Fibroblast of mammary gland (primary cell): ENCODE results near the gene CHTF18.
A peak's percentile ranks its signal among the peaks of the same experiment; 100 is the strongest.

Experiments used
- DNase-seq: peaks from one replicate; pipeline ENCODE4 v3.0.0-alpha.2; 2010; ENCODE audit warnings: low read depth
- H3K4me3 ChIP-seq: 2 replicates; pipeline ENCODE4 v1.5.1; 2011; ENCODE audit warnings: low read depth, mild to moderate bottlenecking, low read length, moderate library complexity; ENCODE audit not compliant: control insufficient read depth
- CTCF ChIP-seq: conservative IDR thresholded peaks from 2 replicates; pipeline ENCODE4 v1.5.1; 2011; ENCODE audit warnings: low read depth, low read length, inconsistent platforms; ENCODE audit not compliant: control insufficient read depth, insufficient read depth

CHTF18 gene

GRCh38 chr16:743794-744500, 44.5 kb upstream of the CHTF18 start:
- H3K4me3 ChIP-seq, result no peak overlapping the region
- no peak for DNase-seq
- TF ChIP-seq CTCF, result no peak

DNA sequence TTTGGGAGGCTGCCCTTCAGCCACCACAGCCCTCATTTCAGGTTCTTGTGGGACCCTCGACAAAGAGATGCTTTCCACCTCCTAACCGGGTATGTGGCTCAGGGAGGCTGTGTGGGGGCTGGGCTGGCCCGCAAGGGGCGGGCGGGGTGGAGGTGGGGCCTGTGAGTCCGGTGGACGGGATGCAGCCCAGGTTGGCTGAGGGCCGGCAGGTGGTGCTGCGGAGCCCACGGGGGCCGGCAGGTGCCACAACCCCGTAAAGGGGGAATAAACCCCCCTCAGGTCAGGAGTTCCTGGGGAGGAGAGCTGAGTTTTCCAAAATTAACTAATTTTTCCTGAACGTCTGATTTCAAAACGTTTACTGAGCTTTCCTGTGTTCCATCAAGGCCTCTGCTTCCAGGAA, 42.7 kb upstream of the CHTF18 start:
- no peak overlapping the region for H3K4me3 ChIP-seq
- no peak for DNase-seq
- TF ChIP-seq CTCF, result no peak

DNA sequence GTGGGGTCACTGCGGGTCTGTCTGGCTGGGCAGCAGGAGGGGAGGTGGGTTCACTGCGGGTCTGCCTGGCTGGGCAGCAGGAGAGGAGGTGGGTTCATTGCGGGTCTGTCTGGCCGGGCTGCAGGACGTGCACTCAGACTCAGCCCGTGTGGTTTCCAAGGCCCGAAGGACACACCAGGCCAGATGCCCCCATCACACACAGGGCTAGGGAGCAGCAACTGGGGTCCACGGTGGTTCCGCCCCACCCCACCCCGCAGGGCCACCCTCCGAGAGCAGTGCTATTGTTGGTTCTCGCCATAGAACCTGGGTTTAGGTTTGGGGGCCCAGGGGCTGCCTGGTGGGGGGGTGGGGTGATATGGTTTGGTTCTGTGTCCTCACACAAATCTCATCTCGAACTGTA, 41.8 kb upstream of the CHTF18 start:
- H3K4me3 ChIP-seq, result no peak overlapping the region
- TF ChIP-seq CTCF, result no peak
- no peak for DNase-seq

- no peak for TF ChIP-seq CTCF
- no peak for DNase-seq
- H3K4me3 ChIP-seq, result no peak overlapping the region
These were observed 40.3 kb upstream of the CHTF18 start for GRCh38 chr16:747978-748746.

DNA sequence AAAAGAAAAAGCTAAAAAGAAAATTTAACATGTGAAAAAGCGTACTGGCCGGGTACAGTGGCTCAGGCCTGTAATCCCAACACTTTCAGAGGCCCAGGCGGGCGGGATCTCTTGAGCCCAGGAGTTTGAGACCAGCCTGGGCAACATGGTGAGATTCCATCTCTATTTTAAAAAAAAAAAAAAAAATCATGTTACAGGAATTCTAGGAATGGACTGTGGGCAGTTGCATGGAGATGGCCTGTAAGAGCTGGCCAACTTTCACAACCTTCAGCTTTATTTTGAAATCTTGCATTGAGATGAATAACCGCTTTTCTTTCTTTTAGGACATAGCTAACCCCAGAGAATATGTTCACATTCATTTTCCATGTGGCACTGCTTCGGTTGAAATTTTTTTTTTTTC, 39.4 kb upstream of the CHTF18 start:
- TF ChIP-seq CTCF, result no peak
- no peak overlapping the region for H3K4me3 ChIP-seq
- DNase-seq, result peak; percentile 67

DNA sequence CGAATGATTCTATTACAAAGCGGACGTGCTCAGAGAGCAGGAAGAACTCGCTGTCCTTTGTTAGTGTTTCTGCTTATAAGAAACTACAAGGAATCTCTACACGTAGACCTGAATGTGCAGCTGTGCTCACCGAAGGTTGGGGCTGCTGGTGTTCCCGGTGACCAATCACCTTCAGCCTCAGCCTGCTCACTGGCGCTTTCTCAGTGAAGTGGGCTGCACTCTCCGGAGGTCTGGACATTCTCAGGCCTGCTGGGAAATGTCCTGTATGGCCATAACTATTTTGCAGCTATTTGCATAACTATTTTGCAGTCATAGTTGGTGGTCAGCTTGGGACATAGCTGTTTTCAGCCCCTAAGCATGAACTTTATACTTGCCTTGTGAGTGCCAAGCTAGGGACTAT, 37.9 kb upstream of the CHTF18 start:
- H3K4me3 ChIP-seq, result no peak overlapping the region
- no peak for DNase-seq
- TF ChIP-seq CTCF, result no peak
